Activated gamma-delta T cell treated with Interleukin-2 at 50 U/mL for 16 hours (primary cell): ENCODE results near the gene PDC.
"Not testable (repeated sequence)": the region's sequence is repeated elsewhere in the genome, so short reads cannot be mapped to it uniquely, and the experiment has no call there.

ENCODE experiments used
- DNase-seq: peaks from one replicate; pipeline ENCODE4 v3.0.0-alpha.2; 2020

Gene PDC

DNA sequence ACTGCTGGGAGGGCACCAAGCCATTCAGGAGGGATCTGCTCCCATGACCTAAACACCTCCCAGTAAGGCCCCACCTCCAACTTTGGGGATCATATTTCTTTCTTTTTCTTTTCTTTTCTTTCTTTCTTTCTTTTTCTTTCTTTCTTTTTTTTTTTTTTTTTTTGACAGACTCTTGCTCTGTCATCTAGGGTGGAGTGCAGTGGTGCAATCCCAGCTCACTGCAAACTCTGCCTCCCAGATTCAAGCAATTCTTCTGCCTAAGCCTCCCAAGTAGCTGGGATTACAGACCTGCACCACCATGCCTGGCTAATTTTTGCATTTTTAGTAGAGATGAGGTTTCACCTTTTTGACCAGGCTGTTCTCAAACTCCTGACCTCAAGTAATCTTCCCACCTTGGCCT is 4.6 kb upstream of the PDC start:
- DNase-seq, result not testable (repeated sequence)

- DNase-seq, result no peak
These were observed 3.0 kb upstream of the PDC start for GRCh38 chr1:186463926-186464325.

DNA sequence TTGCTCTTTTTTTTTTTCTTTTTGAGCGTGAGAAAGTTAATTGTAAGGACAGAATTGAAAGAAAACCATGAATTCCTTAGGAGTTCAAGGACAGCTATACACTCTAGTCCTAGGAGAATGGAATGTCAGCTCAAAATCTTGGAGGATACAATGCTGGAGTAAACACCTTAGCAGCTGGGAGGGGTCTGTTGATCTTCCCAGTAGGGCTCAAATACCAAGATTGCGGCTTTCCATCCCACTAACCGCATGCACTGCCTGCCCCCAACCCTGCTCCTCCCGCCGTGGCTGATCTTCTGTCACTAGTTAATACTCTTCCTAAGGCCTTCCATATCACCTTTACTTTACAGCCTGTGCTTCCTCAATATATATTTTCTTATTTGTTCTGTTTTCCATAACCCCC is 2.6 kb upstream of the PDC start:
- no peak for DNase-seq

DNA sequence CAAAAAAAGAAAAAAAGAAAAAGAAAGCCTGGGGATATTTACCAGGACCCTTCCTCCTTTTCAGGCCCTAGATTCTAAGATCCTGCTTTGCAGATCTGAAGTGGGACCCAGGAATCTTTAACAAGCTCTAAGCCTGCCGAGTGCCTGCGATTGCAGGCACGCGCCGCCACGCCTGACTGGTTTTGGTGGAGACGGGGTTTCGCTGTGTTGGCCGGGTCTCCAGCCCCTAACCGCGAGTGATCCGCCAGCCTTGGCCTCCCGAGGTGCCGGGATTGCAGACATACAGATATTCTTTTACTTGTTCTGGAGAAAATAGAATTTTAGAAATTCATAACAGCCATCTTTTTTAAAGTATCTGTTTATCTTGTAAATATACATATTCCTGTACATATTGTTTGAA is 1.8 kb downstream of the PDC start:
- DNase-seq, result not testable (repeated sequence)

- no peak for DNase-seq
These were observed 4.1 kb downstream of the PDC start for GRCh38 chr1:186456729-186457255.

DNA sequence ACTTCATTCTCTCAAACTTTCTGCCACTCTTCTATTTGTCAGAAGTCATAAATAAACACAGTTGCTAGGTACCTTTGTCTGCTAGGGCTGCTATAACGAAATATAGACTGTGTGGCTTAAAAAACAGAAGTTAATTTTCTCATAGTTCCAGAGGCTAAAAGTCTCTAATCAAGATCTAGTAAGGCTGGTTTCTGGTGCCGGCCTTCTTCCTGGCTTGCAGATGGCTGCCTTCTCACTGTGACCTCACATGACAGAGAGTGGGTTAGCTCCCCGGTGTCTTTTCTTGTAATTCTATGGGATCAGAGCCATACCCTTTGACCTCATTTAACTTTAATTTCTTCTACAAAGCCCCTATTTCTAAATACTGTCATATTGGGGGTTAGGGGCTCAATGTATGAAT is 5.9 kb downstream of the PDC start:
- DNase-seq, result no peak

GRCh38 chr1:186446152-186446551 is 14.8 kb downstream of the PDC start:
- DNase-seq, result no peak

DNA sequence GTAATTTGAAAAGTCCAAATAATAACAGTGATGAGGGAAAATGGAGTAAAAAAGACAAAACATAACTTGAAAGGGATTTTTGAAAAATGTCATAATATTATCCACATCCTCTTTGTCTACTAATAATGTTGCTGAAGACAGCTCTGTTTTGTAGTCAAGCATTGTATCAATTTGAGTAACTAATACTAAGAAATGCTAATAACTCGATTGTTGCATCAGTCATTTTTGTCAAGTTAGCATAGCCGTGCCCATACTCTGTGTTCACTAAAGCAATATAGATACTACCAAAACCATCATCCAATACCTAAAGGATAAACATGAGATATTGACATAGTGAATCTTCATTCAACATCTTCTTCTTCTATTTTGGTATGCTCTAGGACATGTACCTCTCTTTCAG is 17.3 kb downstream of the PDC start:
- no peak for DNase-seq

DNA sequence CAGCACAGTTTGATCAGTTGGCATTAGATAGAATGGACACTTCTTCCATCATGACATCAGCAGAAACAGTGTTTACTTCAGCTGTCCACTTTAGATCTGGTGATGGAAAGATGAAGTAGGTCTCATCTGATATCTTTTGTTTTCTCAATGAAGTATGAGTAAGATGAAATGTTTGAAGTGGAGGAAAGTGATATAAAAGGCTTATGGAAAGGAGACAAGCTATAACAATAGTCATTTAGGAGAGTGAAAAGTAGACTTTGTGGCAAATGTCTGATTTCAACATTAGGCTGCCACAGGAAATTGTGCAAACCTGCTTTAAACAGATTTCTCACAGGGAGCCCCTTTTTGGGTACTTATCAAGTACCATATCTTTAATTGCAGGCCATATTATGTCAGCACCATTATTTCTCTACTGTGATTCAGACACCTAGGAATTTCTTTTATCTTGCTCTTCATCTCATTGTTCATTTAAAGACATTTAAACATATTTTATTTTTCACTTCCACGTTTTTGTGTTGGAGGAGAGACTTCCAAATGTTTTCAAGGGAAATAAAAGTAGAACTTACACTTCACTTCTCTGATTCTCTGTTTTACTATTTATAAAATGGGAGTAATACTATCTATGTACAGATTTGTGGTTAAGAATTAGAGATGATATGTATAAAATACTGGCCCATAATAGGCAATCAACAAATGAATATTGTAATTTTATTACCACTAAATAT is 18.1 kb downstream of the PDC start:
- no peak for DNase-seq

- no peak for DNase-seq
These were observed 20.3 kb downstream of the PDC start for GRCh38 chr1:186440584-186440983.

- no peak for DNase-seq
These were observed 22.3 kb downstream of the PDC start for GRCh38 chr1:186438567-186438966.

DNA sequence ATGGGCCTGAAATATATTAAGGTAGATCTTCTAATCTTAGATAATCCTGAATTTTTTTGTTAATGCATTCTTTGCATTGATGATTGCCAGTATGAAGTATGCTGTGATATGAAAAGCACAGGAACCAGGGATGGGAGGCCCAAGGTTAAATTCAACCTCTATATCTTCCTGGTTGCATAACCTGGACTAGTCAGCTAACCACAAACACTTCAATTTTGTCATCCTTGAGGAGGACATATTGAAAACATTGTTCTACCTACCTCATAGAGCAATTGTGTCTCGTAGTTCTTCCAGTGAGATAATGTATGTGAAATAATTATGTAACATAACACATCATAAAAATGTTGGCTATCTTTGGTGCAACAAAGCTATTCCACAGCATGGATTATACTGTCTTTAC is 25.6 kb downstream of the PDC start:
- no peak for DNase-seq

DNA sequence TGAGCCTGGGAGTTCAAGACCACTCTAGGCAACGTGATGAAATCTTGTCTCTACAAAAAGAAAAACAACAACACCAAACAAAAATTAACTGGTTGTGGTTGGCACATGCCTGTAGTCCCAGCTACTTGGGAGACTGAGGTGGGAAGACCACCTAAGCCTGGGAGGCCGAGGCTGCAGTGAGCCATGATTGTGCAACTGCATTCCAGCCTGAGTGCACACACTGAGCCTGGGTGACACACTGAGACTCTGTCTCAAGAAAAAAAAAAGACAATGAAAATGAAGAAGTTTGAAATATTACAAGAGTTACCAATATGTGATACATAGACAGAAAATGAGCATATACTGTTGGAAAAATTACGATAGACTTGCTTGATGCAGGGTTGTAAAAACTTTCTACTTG is 31.9 kb downstream of the PDC start:
- DNase-seq, result no peak

GRCh38 chr1:186426118-186426517 is 34.8 kb downstream of the PDC start:
- DNase-seq, result no peak

GRCh38 chr1:186424539-186424938 is 36.4 kb downstream of the PDC start:
- no peak for DNase-seq

DNA sequence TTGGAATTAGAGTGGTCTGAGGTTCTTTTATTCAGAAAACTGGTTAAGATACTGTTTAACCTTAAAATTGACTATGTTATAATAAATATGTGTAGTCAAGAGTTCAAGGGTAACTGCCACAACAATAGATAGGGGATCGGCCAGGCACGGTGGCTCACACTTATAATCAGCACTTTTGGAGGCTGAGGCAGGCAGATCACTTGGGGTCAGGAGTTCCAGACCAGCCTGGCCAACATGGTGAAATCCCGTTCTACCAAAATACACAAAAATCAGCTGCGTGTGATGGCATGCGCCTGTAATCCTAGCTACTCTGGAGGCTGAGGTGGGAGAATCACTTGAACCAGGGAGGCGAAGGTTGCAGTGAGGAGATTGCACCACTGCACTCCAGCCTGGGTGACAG is 39.5 kb downstream of the PDC start:
- DNase-seq, result no peak

DNA sequence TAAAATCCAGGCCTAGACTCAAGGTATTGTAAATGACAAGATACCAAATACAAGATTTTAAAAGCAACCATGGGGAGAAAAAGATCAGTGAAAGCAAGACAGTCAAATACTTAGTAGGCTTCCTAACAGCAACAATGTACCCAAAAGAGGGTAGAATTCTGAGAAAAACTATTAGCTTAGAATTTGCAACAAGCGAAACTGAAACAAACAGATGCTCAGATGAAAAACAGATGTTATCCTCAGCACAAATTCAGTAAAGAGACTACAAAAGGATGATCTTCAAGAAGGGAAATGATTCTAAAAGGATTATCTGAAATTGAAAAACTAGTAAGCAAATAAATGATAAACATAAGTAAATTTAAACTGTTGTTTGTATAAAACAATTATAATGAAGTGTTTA is 40.0 kb downstream of the PDC start:
- no peak for DNase-seq

DNA sequence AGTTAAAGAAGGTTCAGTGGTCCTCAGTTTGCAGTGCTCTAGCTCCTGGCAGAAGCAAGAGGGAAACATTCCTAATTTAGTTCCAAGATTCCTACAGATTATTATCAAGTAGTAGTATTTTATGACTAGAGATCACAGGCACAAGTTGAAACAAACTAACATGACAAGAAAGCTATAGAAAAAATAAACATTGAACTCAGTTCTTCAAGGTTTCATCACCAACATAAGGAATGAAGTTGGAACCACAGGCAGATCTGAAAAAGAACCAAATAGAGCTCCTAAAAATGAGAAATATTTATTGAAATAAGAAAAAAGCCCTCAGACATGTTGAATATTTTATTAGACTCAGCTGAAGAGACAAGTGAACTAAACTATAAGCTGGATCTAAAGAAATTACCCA is 40.6 kb downstream of the PDC start:
- DNase-seq, result no peak

DNA sequence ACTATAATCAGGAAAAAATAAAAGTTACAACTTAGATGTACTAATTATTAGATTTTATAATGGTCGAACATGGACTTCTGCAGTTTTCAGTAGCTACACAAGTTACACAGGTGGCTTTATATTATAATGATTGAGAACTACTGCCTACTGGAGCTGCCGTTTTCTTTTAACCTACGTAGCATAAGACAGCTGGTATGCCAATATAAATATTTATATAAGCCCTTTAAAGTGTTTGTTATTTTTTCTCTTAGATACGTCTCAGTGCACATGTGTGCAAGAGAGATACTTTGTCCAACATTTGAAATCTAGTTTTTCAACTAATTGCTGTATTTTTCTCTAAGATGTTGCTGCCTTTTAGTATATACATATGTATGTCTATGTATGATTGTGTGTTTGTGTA is 42.4 kb downstream of the PDC start:
- no peak for DNase-seq

DNA sequence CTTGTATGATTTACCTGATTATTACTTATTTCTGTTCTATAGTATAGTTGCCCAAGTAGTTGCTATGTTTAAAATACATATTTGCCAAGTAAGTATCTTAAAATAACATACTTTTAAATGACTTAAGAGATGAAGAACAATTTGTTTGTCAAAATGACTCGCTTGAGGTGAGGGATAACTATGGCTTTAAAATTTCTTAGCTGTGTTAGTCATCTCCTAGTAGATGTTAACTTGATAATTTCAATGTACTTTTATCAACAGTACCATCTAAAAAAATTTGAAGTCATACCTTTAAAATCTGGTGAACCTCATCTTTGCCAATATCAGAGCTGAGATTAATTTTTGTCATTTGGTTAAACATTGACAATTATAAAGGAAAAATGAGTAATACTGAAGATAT is 47.6 kb downstream of the PDC start:
- no peak for DNase-seq

DNA sequence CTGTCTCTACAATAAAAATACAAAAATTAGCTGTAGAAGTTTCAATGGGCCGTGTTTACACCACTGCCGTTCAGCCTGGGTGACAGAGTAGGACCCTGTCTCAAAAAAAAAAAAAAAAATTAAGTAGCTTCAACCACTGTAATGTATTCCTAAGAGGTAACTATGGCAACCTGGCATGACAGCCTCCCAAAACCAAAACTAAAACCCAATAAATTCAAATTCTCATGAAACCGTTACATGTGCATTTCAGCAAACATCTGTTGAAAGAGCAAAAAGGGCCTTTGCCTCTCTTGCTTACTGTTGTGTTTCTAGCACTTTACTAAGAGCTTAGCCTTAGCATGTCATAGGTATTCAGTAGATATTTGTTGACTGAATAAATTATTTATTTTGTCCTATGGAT is 51.8 kb downstream of the PDC start:
- no peak for DNase-seq

GRCh38 chr1:186404454-186405051 is 56.4 kb downstream of the PDC start:
- DNase-seq, result no peak

DNA sequence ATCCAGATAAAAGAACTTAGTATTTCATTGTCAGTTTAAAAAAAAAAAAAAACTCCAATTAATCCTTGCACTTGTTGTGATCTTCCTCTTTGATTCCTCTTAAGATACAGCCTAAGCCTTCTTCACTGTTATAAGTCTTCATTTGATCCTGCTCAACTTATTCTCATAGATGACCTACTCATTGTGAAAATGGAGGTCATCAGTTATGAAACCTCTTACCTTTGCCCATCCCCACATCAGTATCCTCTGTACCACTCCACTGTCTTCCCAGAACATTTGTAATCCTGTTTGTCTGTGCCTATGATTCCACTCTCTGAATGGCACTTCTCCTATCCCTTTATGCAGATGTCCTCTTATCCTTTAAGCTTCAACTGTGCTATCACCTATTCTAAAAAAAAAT is 57.3 kb downstream of the PDC start:
- DNase-seq, result no peak

GRCh38 chr1:186401446-186401845 is 59.5 kb downstream of the PDC start:
- DNase-seq, result not testable (repeated sequence)
